ENCODE results near the gene NMNAT2.

DNA sequence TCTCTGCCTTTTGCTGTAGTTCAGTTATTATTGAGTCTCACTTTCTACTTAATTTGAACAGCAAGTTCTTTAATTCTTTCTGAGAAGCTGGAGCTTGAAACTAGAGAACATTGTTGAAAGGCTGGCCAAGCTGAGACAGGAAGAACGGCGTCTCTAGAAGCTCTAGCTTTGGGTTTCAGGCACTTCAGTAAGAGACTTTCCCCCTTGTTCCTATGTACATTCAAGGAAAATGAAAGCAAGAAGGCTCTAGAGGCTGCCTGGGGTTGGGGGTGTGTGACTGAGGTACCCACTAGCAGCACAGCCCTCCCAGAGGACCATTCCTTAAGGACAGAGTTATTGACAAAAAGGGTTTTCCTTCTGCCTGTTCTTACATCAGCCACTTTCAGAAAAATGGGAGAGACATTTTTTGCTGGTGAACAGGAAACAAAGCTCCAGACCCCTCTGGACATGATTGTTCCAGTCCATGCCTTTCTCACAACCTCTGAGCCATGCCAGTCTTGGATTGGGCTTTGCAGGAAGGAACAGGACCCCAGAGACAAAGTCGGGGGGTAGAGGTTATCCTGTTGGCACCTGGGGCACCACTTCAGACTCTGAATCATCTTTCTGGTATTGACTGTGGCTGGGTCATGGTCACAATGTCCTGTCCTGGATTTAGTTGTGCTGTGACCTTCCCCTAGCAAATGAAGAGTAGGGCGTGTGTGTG lies 169.0 kb downstream of the NMNAT2 start:
- TF ChIP-seq, protein P1, sequence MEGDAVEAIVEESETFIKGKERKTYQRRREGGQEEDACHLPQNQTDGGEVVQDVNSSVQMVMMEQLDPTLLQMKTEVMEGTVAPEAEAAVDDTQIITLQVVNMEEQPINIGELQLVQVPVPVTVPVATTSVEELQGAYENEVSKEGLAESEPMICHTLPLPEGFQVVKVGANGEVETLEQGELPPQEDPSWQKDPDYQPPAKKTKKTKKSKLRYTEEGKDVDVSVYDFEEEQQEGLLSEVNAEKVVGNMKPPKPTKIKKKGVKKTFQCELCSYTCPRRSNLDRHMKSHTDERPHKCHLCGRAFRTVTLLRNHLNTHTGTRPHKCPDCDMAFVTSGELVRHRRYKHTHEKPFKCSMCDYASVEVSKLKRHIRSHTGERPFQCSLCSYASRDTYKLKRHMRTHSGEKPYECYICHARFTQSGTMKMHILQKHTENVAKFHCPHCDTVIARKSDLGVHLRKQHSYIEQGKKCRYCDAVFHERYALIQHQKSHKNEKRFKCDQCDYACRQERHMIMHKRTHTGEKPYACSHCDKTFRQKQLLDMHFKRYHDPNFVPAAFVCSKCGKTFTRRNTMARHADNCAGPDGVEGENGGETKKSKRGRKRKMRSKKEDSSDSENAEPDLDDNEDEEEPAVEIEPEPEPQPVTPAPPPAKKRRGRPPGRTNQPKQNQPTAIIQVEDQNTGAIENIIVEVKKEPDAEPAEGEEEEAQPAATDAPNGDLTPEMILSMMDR (IDR thresholded peaks at IDR 0.05), result no peak
- TF ChIP-seq POLR2A (IDR thresholded peaks at IDR 0.05) (no peak), POLR2AphosphoS5 (IDR thresholded peaks at IDR 0.05) (no peak)
